ENCODE measurements around the gene MTX1.
A peak's percentile ranks its signal among the peaks of the same experiment; 100 is the strongest.

The MTX1 gene

DNA sequence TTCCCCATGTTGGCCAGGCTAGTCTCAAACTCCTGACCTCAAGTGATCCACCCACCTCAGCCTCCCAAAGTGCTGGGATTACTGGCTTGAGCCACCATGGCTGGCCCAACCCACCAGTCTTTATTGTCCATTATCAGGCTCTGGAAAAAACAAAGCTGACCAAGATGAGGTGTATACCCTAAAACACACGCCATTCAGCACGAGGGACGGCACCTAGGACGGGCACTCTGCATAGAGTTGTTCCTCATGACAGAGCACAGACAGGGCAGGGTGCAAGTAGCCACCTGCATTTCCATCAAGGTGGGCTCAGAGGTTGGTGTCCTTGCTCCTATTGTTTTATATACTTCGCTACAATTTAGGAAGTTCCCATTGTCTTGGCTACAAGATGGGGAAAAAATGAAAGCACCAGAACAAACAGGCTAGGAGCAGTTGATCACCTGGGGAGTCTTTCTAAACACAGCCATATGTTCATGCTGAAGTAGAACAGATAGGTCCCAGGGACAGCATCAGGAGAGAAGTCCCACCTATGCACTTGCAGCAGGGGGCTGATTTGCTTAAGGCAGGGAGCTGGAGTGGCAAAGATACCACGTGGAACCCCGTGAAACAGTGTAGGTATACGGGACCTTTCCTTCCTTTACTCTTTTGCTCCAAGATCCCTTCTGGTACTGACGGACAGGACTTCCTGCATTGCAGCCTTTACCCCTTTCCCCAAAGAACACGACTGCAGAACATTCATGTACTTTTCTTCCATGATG, 39.9 kb upstream of the MTX1 start:
- Histone ChIP-seq H3K79me1 (ENCODE audit: low read length) (no peaks in the 10 kb centered on the region), H2BK15ac (replicated peaks; ENCODE audit: low read depth) (no peak overlapping the region), H2AK5ac (ENCODE audit: low read length) (no peak overlapping the region), H3K27me3 (ENCODE audit: insufficient read depth, low read length, poor library complexity) (no peaks in the 10 kb centered on the region), H3K4ac (ENCODE audit: low read depth, low read length) (no peak overlapping the region), H3K27ac (ENCODE audit: low read depth, low read length) (no peak overlapping the region), H3K18ac (ENCODE audit: low read length) (no peak overlapping the region), H3K4me3 (ENCODE audit: low read length) (no peak overlapping the region), H3K79me2 (ENCODE audit: control insufficient read depth, insufficient read depth, low read length) (peaks cover 2% of the 10 kb centered on the region), H4K5ac (ENCODE audit: low read length) (no peak overlapping the region), H3K9ac (ENCODE audit: low read length) (no peak overlapping the region), H3K36me3 (ENCODE audit: control insufficient read depth, insufficient read depth, low read length) (peaks cover 1% of the 10 kb centered on the region), H2BK5ac (ENCODE audit: low read length) (no peak overlapping the region), H4K8ac (ENCODE audit: low read depth, low read length) (no peak overlapping the region), H3K56ac (ENCODE audit: low read length) (no peak overlapping the region), H3K4me1 (ENCODE audit: control insufficient read depth, low read depth, low read length) (peaks cover 4% of the 10 kb centered on the region), H2BK120ac (ENCODE audit: low read depth, low read length) (no peak overlapping the region), H3K23ac (ENCODE audit: low read length) (no peak overlapping the region), H3K4me2 (ENCODE audit: low read length) (no peak overlapping the region)
- no CpG with 5 or more reads among the region's 10 CpGs for WGBS (ENCODE audit: extremely low coverage, insufficient coverage, low lambda C conversion rate)
- DNase-seq: no peak

DNA sequence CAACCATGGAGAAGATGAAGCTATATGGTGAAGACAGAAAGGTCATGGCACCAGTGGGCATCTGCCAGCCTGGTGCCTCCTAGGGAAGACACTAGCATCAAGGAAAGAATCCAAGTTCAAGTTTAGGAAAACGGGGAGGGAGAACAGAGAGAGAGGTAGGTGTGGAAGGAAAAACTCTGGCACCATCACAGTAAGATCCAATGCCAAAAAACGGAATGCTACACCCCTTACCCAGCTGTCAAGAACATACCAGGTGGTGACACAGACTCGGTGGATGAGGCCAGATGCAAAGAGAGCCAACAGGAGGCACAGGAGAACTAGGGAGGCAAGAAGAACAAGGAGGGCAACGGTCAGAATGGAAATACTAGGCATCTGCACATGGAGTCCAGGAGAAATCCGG, 39.0 kb upstream of the MTX1 start:
- Histone ChIP-seq H2BK120ac (ENCODE audit: low read depth, low read length) (no peak overlapping the region), H3K56ac (ENCODE audit: low read length) (no peak overlapping the region), H2AK5ac (ENCODE audit: low read length) (no peak overlapping the region), H2BK15ac (replicated peaks; ENCODE audit: low read depth) (no peak overlapping the region), H3K36me3 (ENCODE audit: control insufficient read depth, insufficient read depth, low read length) (peaks cover 1% of the 10 kb centered on the region), H3K79me1 (ENCODE audit: low read length) (no peaks in the 10 kb centered on the region), H3K18ac (ENCODE audit: low read length) (no peak overlapping the region), H3K4ac (ENCODE audit: low read depth, low read length) (no peak overlapping the region), H3K27ac (ENCODE audit: low read depth, low read length) (no peak overlapping the region), H3K4me1 (ENCODE audit: control insufficient read depth, low read depth, low read length) (peaks cover 4% of the 10 kb centered on the region), H3K4me3 (ENCODE audit: low read length) (no peak overlapping the region), H3K9ac (ENCODE audit: low read length) (no peak overlapping the region), H4K8ac (ENCODE audit: low read depth, low read length) (no peak overlapping the region), H3K27me3 (ENCODE audit: insufficient read depth, low read length, poor library complexity) (no peaks in the 10 kb centered on the region), H3K79me2 (ENCODE audit: control insufficient read depth, insufficient read depth, low read length) (peaks cover 2% of the 10 kb centered on the region), H3K4me2 (ENCODE audit: low read length) (no peak overlapping the region), H4K5ac (ENCODE audit: low read length) (no peak overlapping the region), H2BK5ac (ENCODE audit: low read length) (no peak overlapping the region), H3K23ac (ENCODE audit: low read length) (no peak overlapping the region)
- WGBS (ENCODE audit: extremely low coverage, insufficient coverage, low lambda C conversion rate): no CpG with 5 or more reads among the region's 5 CpGs
- no peak for DNase-seq

GRCh38 chr1:155170101-155170785, 38.3 kb upstream of the MTX1 start:
- Histone ChIP-seq H3K27ac (ENCODE audit: low read depth, low read length) (no peak overlapping the region), H2BK15ac (replicated peaks; ENCODE audit: low read depth) (no peak overlapping the region), H3K4ac (ENCODE audit: low read depth, low read length) (no peak overlapping the region), H3K36me3 (ENCODE audit: control insufficient read depth, insufficient read depth, low read length) (peaks cover 1% of the 10 kb centered on the region), H3K56ac (ENCODE audit: low read length) (no peak overlapping the region), H3K9ac (ENCODE audit: low read length) (no peak overlapping the region), H3K79me1 (ENCODE audit: low read length) (no peaks in the 10 kb centered on the region), H3K4me2 (ENCODE audit: low read length) (no peak overlapping the region), H3K23ac (ENCODE audit: low read length) (no peak overlapping the region), H3K27me3 (ENCODE audit: insufficient read depth, low read length, poor library complexity) (no peaks in the 10 kb centered on the region), H4K8ac (ENCODE audit: low read depth, low read length) (no peak overlapping the region), H3K4me3 (ENCODE audit: low read length) (no peak overlapping the region), H2BK5ac (ENCODE audit: low read length) (no peak overlapping the region), H3K18ac (ENCODE audit: low read length) (no peak overlapping the region), H4K5ac (ENCODE audit: low read length) (no peak overlapping the region), H2AK5ac (ENCODE audit: low read length) (no peak overlapping the region), H3K79me2 (ENCODE audit: control insufficient read depth, insufficient read depth, low read length) (peaks cover 2% of the 10 kb centered on the region), H2BK120ac (ENCODE audit: low read depth, low read length) (no peak overlapping the region), H3K4me1 (ENCODE audit: control insufficient read depth, low read depth, low read length) (peaks cover 4% of the 10 kb centered on the region)
- DNase-seq: no peak
- no CpG with 5 or more reads among the region's 2 CpGs for WGBS (ENCODE audit: extremely low coverage, insufficient coverage, low lambda C conversion rate)

DNA sequence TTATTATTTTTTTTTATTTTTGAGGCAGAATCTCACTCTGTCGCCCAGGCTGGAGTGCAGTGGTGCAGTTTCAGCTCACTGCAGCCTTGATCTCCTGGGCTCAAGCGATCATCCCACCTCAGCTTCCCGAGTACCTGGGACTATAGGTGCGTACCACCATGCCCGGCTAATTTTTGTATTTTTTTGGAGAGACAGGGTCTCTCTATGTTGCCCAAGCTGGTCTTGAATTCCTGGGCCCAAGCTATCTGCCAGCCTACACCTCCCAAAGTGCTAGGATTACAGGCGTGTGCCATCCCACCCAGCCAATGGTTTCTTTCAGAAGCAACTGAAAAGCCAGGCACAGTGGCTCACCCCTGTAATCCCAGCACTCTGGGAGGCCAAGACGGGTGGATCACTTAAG, 37.7 kb upstream of the MTX1 start:
- Histone ChIP-seq H3K23ac (ENCODE audit: low read length) (no peak overlapping the region), H2BK15ac (replicated peaks; ENCODE audit: low read depth) (no peak overlapping the region), H3K4ac (ENCODE audit: low read depth, low read length) (no peak overlapping the region), H3K79me1 (ENCODE audit: low read length) (no peaks in the 10 kb centered on the region), H2AK5ac (ENCODE audit: low read length) (no peak overlapping the region), H2BK120ac (ENCODE audit: low read depth, low read length) (no peak overlapping the region), H3K27ac (ENCODE audit: low read depth, low read length) (no peak overlapping the region), H4K5ac (ENCODE audit: low read length) (no peak overlapping the region), H3K79me2 (ENCODE audit: control insufficient read depth, insufficient read depth, low read length) (peaks cover 2% of the 10 kb centered on the region), H4K8ac (ENCODE audit: low read depth, low read length) (no peak overlapping the region), H3K9ac (ENCODE audit: low read length) (no peak overlapping the region), H3K56ac (ENCODE audit: low read length) (no peak overlapping the region), H3K18ac (ENCODE audit: low read length) (no peak overlapping the region), H3K4me3 (ENCODE audit: low read length) (no peak overlapping the region), H3K4me1 (ENCODE audit: control insufficient read depth, low read depth, low read length) (peaks cover 4% of the 10 kb centered on the region), H3K36me3 (ENCODE audit: control insufficient read depth, insufficient read depth, low read length) (peaks cover 1% of the 10 kb centered on the region), H3K27me3 (ENCODE audit: insufficient read depth, low read length, poor library complexity) (no peaks in the 10 kb centered on the region), H3K4me2 (ENCODE audit: low read length) (no peak overlapping the region), H2BK5ac (ENCODE audit: low read length) (no peak overlapping the region)
- no peak for DNase-seq
- no CpG with 5 or more reads among the region's 7 CpGs for WGBS (ENCODE audit: extremely low coverage, insufficient coverage, low lambda C conversion rate)

DNA sequence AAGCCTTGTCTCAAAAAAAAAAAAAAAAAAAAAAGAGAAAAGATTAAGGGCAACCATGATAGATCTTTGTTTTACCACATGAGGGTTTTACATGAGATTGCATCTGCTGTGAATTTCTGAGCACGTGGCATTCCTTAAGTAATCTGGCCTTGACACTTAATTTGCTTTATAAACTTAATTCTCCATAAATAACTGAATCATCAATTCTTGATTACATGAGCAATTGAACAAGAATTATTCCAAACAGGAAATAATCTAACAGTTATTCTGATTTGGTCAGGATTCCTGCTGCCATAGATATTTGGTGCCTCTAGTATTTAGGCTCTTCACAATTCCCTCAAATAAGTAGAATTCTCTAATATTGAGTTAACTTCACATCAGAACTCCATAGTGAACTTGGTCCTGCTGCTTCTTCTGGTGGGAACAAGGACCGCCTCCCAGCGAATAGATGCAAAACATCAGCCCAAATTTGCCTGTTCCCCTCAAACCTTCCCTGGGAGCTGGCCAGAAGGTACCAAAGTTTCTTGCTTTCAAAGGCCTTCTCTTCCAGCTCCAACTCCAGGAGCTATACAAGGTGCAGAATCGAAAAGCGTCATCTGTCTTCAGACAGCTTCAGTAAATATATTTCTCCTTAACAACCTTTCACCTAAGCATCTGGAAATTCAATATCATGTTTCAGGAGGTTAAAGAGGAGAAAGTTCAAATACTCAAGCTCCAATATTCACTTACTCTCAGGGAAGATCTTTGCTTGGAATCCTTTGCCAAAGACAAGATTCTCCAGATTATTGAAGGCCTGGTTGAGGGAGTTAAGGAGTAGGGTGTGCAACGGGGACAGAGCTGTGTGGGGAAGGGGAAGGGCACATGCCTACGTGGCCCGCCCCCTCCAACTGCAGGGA, 36.4 kb upstream of the MTX1 start:
- Histone ChIP-seq H3K4me1 (ENCODE audit: control insufficient read depth, low read depth, low read length) (peaks cover 2% of the 10 kb centered on the region), H2BK15ac (replicated peaks; ENCODE audit: low read depth) (no peak overlapping the region), H2BK5ac (ENCODE audit: low read length) (no peak overlapping the region), H3K4ac (ENCODE audit: low read depth, low read length) (no peak overlapping the region), H2BK120ac (ENCODE audit: low read depth, low read length) (no peak overlapping the region), H3K4me2 (ENCODE audit: low read length) (peak overlapping the region; percentile 68), H3K79me2 (ENCODE audit: control insufficient read depth, insufficient read depth, low read length) (peaks cover 2% of the 10 kb centered on the region), H2AK5ac (ENCODE audit: low read length) (no peak overlapping the region), H4K8ac (ENCODE audit: low read depth, low read length) (no peak overlapping the region), H3K27ac (ENCODE audit: low read depth, low read length) (peak overlapping the region; percentile 65), H3K4me3 (ENCODE audit: low read length) (peak overlapping the region; percentile 92), H4K5ac (ENCODE audit: low read length) (no peak overlapping the region), H3K9ac (ENCODE audit: low read length) (peak overlapping the region; percentile 98), H3K23ac (ENCODE audit: low read length) (no peak overlapping the region), H3K27me3 (ENCODE audit: insufficient read depth, low read length, poor library complexity) (no peaks in the 10 kb centered on the region), H3K36me3 (ENCODE audit: control insufficient read depth, insufficient read depth, low read length) (peaks cover 1% of the 10 kb centered on the region), H3K56ac (ENCODE audit: low read length) (peak overlapping the region; percentile 91), H3K18ac (ENCODE audit: low read length) (no peak overlapping the region), H3K79me1 (ENCODE audit: low read length) (no peaks in the 10 kb centered on the region)
- no CpG with 5 or more reads among the region's 8 CpGs for WGBS (ENCODE audit: extremely low coverage, insufficient coverage, low lambda C conversion rate)
- DNase-seq: no peak

Measured in mesendoderm (in vitro differentiated cells).